Measurements from ENCODE around the gene CCSER1.
A peak's percentile ranks its signal among the peaks of the same experiment; 100 is the strongest.

Gene CCSER1

DNA sequence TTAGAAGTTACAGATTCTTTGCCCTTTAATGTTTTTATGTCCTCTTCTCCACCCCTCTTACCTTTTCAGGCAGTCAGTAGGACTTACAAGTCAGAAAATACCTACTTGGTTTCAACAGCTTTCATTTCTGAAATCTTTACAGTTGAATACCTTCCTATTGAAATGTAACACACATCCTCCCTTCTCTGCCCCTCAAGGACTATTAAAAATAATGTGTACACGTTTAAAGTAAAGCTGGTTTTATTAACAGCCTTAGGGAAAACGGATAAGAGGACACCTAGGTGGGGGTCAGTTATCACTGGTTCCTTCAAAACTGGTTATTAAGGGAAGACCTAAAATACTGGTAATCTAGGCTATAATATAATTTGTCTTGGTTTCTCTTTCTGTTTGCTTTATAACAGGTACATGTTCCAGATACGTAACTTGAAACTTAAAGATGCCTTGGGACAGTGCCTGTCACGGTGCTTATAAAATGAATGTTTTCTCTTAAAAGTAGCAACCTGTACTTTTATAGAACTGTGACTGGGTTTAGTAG lies 1.8 kb downstream of the CCSER1 start:
- H3K27ac ChIP-seq (ENCODE audit: low read length) = peak overlapping the region; percentile 64

DNA sequence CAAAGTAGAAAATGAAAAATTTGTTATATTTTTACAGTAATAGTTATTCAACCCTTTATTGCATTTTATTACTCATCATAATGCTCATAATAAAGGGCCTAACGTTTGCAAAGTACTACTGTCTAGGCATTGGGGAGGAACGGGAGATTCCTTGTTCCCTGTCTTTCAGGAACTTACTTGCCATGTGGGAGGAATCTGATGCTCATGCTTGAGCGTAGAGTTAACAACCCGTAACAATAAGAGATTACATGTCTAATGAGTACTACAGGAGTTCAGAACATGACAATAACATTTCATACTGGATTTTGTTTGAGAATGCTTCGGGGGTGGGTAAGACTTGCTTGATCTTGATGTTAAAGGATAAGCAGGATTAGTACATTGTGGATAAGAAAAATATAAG lies 2.9 kb downstream of the CCSER1 start:
- no peaks in the 10 kb centered on the region for H3K36me3 ChIP-seq (ENCODE audit: control insufficient read depth in 1 of 2, insufficient read depth in 2 of 2, low read length in 2 of 2)
- H3K9me3 ChIP-seq (ENCODE audit: control insufficient read depth in 1 of 2, low read length in 2 of 2) = no peaks in the 10 kb centered on the region
- no peaks in the 10 kb centered on the region for H3K27me3 ChIP-seq (ENCODE audit: low read depth, low read length)
- H3K27ac ChIP-seq (ENCODE audit: low read length) = no peak overlapping the region
- H3K4me3 ChIP-seq (ENCODE audit: low read depth in 1 of 2, low read length in 2 of 2) = no peak overlapping the region
- peaks cover 0 to 9% of the 10 kb centered on the region in 2 donors for H3K4me1 ChIP-seq (ENCODE audit: control insufficient read depth in 1 of 2, insufficient read depth in 2 of 2, low read length in 2 of 2)

More for the DNA sequence above, 1.8 kb downstream of the CCSER1 start:
- Histone ChIP-seq H3K9me3 (ENCODE audit: control insufficient read depth in 1 of 2, low read length in 2 of 2) (no peaks in the 10 kb centered on the region), H3K4me3 (ENCODE audit: low read depth in 1 of 2, low read length in 2 of 2) (peak overlapping the region; percentile 75 to 83), H3K36me3 (ENCODE audit: control insufficient read depth in 1 of 2, insufficient read depth in 2 of 2, low read length in 2 of 2) (no peaks in the 10 kb centered on the region), H3K27me3 (ENCODE audit: low read depth, low read length) (no peaks in the 10 kb centered on the region), H3K4me1 (ENCODE audit: control insufficient read depth in 1 of 2, insufficient read depth in 2 of 2, low read length in 2 of 2) (peaks cover 0 to 9% of the 10 kb centered on the region in 2 donors)

DNA sequence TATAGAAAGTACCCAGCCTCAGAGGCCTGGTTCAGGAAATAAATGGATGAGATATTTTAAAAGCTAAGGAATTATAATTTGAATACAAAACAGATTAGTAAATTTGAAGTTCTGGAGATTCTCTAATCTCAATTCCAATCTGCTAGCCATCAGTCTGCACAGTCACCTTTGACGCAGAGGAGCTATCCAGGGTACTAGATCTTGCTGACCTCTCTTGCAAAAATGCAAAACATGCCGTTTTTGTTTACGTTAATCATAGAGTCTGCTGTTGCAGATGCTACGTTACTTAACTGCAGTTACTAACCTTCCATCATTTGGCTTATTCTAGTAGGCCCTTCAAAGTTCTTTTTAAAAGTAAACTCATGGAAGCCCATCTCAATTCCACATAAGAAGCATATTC lies 10.4 kb downstream of the CCSER1 start:
- no peaks in the 10 kb centered on the region for H3K4me1 ChIP-seq (ENCODE audit: control insufficient read depth in 1 of 2, insufficient read depth in 2 of 2, low read length in 2 of 2)
- no peaks in the 10 kb centered on the region for H3K9me3 ChIP-seq (ENCODE audit: control insufficient read depth in 1 of 2, low read length in 2 of 2)
- H3K4me3 ChIP-seq (ENCODE audit: low read depth in 1 of 2, low read length in 2 of 2) = no peak overlapping the region
- no peak overlapping the region for H3K27ac ChIP-seq (ENCODE audit: low read length)
- H3K36me3 ChIP-seq (ENCODE audit: control insufficient read depth in 1 of 2, insufficient read depth in 2 of 2, low read length in 2 of 2) = no peaks in the 10 kb centered on the region
- H3K27me3 ChIP-seq (ENCODE audit: low read depth, low read length) = no peaks in the 10 kb centered on the region

DNA sequence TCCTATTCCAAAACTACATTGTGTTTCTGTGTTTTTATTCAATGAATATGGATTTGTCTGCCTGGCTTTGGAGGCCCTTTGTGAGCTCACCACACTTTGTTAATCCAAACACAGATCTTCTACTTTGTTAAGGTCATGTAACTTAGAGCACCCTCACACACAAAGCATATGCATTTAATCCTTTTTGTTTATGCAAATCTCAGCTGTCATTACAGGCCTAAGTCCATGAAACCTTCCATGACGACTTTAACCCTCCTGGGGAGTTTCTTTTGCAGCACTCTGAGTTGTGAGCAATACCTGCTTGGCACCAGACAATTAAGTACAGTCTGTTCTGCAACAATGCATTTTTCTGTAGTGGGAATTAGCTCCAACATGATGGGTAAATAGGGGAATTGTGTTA lies 14.9 kb downstream of the CCSER1 start:
- H3K9me3 ChIP-seq (ENCODE audit: control insufficient read depth in 1 of 2, low read length in 2 of 2) = no peaks in the 10 kb centered on the region
- no peaks in the 10 kb centered on the region for H3K27me3 ChIP-seq (ENCODE audit: low read depth, low read length)
- no peaks in the 10 kb centered on the region for H3K4me1 ChIP-seq (ENCODE audit: control insufficient read depth in 1 of 2, insufficient read depth in 2 of 2, low read length in 2 of 2)
- no peak overlapping the region for H3K27ac ChIP-seq (ENCODE audit: low read length)
- H3K4me3 ChIP-seq (ENCODE audit: low read depth in 1 of 2, low read length in 2 of 2) = no peak overlapping the region
- H3K36me3 ChIP-seq (ENCODE audit: control insufficient read depth in 1 of 2, insufficient read depth in 2 of 2, low read length in 2 of 2) = no peaks in the 10 kb centered on the region

DNA sequence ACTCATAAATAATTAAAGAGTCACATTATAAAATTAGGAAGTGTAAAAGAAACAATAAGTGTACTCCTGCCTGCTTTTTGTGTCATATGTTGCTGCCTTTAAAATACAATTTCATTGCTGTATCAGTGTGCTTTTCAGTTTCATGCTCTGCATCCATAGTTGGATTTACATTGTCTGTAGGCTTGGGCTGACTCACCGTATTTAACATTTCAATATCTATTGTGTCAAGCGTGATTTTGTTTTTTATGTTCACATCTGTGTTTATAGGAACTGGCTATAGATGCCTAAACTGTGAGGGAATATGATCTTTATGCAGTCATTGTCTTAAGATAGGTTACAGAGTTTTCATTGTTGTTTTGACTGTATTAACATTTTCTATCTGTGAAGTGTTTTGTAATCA lies 18.1 kb downstream of the CCSER1 start:
- Histone ChIP-seq H3K4me3 (ENCODE audit: low read depth in 1 of 2, low read length in 2 of 2) (no peak overlapping the region), H3K4me1 (ENCODE audit: control insufficient read depth in 1 of 2, insufficient read depth in 2 of 2, low read length in 2 of 2) (no peaks in the 10 kb centered on the region), H3K36me3 (ENCODE audit: control insufficient read depth in 1 of 2, insufficient read depth in 2 of 2, low read length in 2 of 2) (no peaks in the 10 kb centered on the region), H3K9me3 (ENCODE audit: control insufficient read depth in 1 of 2, low read length in 2 of 2) (no peaks in the 10 kb centered on the region), H3K27me3 (ENCODE audit: low read depth, low read length) (no peaks in the 10 kb centered on the region), H3K27ac (ENCODE audit: low read length) (no peak overlapping the region)

DNA sequence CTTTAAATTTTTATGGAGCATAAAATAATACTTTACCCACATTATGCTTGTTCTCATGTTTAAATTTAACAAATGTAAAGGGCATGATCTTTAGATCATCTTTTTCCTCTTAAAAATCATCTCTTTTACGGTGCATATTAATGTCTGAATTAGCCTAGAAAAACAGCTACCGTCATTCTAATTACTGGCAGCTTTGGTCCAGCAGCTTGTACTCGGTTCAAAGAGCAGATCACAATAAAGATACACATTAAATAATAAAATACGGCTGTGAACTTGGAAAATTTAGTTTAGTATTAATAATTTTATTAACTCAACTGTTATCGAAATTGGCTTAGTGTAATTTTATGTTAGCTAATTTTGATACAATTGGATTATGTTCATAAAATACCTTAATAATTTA lies 19.1 kb downstream of the CCSER1 start:
- no peak overlapping the region for H3K27ac ChIP-seq (ENCODE audit: low read length)
- H3K36me3 ChIP-seq (ENCODE audit: control insufficient read depth in 1 of 2, insufficient read depth in 2 of 2, low read length in 2 of 2) = no peaks in the 10 kb centered on the region
- H3K4me3 ChIP-seq (ENCODE audit: low read depth in 1 of 2, low read length in 2 of 2) = no peak overlapping the region
- no peaks in the 10 kb centered on the region for H3K27me3 ChIP-seq (ENCODE audit: low read depth, low read length)
- no peaks in the 10 kb centered on the region for H3K4me1 ChIP-seq (ENCODE audit: control insufficient read depth in 1 of 2, insufficient read depth in 2 of 2, low read length in 2 of 2)
- no peaks in the 10 kb centered on the region for H3K9me3 ChIP-seq (ENCODE audit: control insufficient read depth in 1 of 2, low read length in 2 of 2)

DNA sequence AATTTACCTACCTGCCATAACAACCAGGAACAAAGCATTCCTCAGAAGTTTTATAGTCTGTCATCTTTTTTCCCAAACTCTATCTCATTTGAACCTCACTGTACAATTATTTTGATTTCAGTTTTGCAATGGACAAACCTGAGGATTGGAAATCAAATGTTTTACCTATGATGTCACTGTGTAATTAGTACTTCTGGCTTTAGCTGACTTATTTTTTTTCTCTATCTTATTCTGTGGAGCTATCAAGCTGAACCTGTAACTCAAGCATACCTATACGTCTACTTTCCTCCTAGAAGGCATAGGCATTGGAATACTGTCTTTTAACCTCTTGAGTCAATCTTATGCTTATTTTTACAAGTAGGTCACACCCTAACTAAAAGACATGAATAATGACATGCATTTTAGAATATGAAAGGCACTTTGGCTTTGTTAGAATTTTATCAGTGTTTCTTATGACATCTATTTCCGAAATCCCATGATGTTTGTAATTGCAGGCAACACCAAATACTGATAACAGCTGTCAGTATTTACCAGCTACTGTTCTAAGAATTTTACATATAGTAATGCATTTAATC lies 21.5 kb downstream of the CCSER1 start:
- Histone ChIP-seq H3K27ac (ENCODE audit: low read length) (no peak overlapping the region), H3K4me1 (ENCODE audit: control insufficient read depth in 1 of 2, insufficient read depth in 2 of 2, low read length in 2 of 2) (no peaks in the 10 kb centered on the region), H3K36me3 (ENCODE audit: control insufficient read depth in 1 of 2, insufficient read depth in 2 of 2, low read length in 2 of 2) (no peaks in the 10 kb centered on the region), H3K9me3 (ENCODE audit: control insufficient read depth in 1 of 2, low read length in 2 of 2) (no peaks in the 10 kb centered on the region), H3K27me3 (ENCODE audit: low read depth, low read length) (no peaks in the 10 kb centered on the region), H3K4me3 (ENCODE audit: low read depth in 1 of 2, low read length in 2 of 2) (no peak overlapping the region)

DNA sequence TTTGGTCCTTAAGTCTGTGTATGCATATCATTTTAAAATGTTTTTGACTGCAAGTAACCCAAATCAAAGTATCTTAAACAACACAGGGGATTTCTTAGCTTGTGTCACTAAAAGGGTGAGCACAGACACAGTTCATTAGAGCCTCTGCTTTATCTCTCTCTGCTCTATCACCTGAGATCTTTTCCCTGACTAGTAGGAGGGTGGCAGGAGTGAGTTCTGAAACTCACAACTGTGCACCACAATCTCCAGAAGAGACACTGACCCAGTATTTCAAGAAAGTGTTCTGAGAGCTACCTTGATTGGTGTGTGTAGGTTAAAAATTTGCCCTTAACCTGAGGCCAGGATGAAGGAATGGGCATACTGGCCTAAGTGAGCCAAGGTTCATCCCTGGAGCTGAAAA lies 24.8 kb downstream of the CCSER1 start:
- no peaks in the 10 kb centered on the region for H3K4me1 ChIP-seq (ENCODE audit: control insufficient read depth in 1 of 2, insufficient read depth in 2 of 2, low read length in 2 of 2)
- no peak overlapping the region for H3K27ac ChIP-seq (ENCODE audit: low read length)
- H3K4me3 ChIP-seq (ENCODE audit: low read depth in 1 of 2, low read length in 2 of 2) = no peak overlapping the region
- no peaks in the 10 kb centered on the region for H3K36me3 ChIP-seq (ENCODE audit: control insufficient read depth in 1 of 2, insufficient read depth in 2 of 2, low read length in 2 of 2)
- H3K27me3 ChIP-seq (ENCODE audit: low read depth, low read length) = no peaks in the 10 kb centered on the region
- H3K9me3 ChIP-seq (ENCODE audit: control insufficient read depth in 1 of 2, low read length in 2 of 2) = no peaks in the 10 kb centered on the region

DNA sequence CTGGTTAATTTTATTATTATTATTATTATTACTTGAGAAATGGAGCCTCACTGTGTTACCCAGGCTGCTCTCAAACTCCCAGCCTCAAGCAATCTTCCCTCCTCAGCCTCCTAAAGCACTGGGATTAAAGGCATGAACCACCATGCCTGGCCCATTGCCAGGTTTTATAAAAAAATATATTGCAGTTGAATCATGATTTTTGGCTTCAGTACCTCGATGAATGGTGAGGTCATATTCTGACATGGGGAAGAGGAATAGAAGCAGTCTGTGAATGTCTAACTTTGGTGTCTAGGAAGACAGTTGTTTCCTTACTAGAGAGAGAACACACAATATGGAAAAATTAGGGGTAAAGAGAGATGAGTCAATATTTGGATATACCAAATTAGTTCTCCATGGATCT lies 32.0 kb downstream of the CCSER1 start:
- Histone ChIP-seq H3K4me1 (ENCODE audit: control insufficient read depth in 1 of 2, insufficient read depth in 2 of 2, low read length in 2 of 2) (no peaks in the 10 kb centered on the region), H3K27ac (ENCODE audit: low read length) (no peak overlapping the region), H3K27me3 (ENCODE audit: low read depth, low read length) (no peaks in the 10 kb centered on the region), H3K36me3 (ENCODE audit: control insufficient read depth in 1 of 2, insufficient read depth in 2 of 2, low read length in 2 of 2) (no peaks in the 10 kb centered on the region), H3K9me3 (ENCODE audit: control insufficient read depth in 1 of 2, low read length in 2 of 2) (no peaks in the 10 kb centered on the region), H3K4me3 (ENCODE audit: low read depth in 1 of 2, low read length in 2 of 2) (no peak overlapping the region)

DNA sequence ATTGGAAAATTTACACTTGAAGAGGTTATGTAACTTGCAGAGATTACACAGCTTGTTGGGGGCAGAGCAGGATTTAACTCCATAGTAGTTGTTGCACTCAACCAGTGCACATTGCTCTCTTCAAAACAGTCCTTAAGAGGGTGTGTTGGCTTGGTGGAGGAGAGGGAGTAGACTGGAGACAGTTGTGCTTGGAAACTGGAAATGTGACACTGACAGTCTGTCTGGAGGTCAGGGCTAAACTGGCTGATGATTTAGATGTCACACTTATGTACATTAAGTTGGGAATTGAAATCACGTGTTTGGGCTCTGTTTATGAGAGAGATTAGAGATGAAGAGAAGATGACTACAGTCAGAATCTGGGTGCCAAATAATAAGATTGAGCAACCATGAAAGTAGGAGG lies 32.9 kb downstream of the CCSER1 start:
- no peak overlapping the region for H3K4me3 ChIP-seq (ENCODE audit: low read depth in 1 of 2, low read length in 2 of 2)

DNA sequence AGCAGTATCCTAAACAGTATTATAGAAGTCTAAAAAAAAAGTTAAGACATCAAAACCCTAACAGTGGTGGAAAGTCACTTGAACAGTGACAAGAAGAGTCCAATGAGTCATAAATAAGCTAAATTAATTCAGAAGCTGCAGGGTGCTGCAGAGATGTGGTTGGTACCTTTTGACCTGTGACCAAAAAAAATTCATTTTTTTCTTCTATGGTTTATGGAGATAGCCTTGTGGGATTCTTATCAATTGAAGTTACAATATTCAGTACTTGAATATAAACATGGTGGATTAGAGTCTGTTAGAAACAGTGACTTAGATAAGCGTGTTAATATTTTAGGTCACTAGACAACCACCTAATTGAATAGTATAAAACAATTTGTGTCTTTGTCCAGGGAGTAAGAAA lies 35.4 kb downstream of the CCSER1 start:
- no peaks in the 10 kb centered on the region for H3K9me3 ChIP-seq (ENCODE audit: control insufficient read depth in 1 of 2, low read length in 2 of 2)
- no peak overlapping the region for H3K27ac ChIP-seq (ENCODE audit: low read length)
- no peaks in the 10 kb centered on the region for H3K36me3 ChIP-seq (ENCODE audit: control insufficient read depth in 1 of 2, insufficient read depth in 2 of 2, low read length in 2 of 2)
- H3K27me3 ChIP-seq (ENCODE audit: low read depth, low read length) = no peaks in the 10 kb centered on the region
- H3K4me3 ChIP-seq (ENCODE audit: low read depth in 1 of 2, low read length in 2 of 2) = no peak overlapping the region
- no peaks in the 10 kb centered on the region for H3K4me1 ChIP-seq (ENCODE audit: control insufficient read depth in 1 of 2, insufficient read depth in 2 of 2, low read length in 2 of 2)

More for the DNA sequence above, 32.9 kb downstream of the CCSER1 start:
- Histone ChIP-seq H3K27ac (ENCODE audit: low read length) (no peak overlapping the region), H3K9me3 (ENCODE audit: control insufficient read depth in 1 of 2, low read length in 2 of 2) (no peaks in the 10 kb centered on the region), H3K4me1 (ENCODE audit: control insufficient read depth in 1 of 2, insufficient read depth in 2 of 2, low read length in 2 of 2) (no peaks in the 10 kb centered on the region), H3K27me3 (ENCODE audit: low read depth, low read length) (no peaks in the 10 kb centered on the region), H3K36me3 (ENCODE audit: control insufficient read depth in 1 of 2, insufficient read depth in 2 of 2, low read length in 2 of 2) (no peaks in the 10 kb centered on the region)

DNA sequence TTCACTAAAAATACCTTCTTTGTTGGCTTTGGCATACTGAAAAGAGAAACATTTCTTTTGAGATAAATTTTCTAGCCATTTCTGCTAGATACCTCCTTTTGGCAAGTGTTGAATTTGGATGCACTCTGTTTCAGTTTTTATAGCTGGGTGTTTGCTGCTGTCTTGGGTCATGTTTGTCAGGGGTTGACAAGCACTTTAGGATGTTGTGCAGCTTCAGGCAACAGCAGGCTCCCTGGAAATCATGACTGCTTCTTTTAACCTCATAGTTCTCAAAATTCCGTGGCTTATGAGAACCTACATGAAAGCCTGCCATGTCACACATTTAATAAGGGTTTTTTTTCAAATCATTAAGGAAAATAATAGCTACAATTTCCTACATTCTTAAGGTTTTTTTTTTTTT lies 36.7 kb downstream of the CCSER1 start:
- Histone ChIP-seq H3K36me3 (ENCODE audit: control insufficient read depth in 1 of 2, insufficient read depth in 2 of 2, low read length in 2 of 2) (no peaks in the 10 kb centered on the region), H3K9me3 (ENCODE audit: control insufficient read depth in 1 of 2, low read length in 2 of 2) (no peaks in the 10 kb centered on the region), H3K4me1 (ENCODE audit: control insufficient read depth in 1 of 2, insufficient read depth in 2 of 2, low read length in 2 of 2) (no peaks in the 10 kb centered on the region), H3K4me3 (ENCODE audit: low read depth in 1 of 2, low read length in 2 of 2) (no peak overlapping the region), H3K27me3 (ENCODE audit: low read depth, low read length) (no peaks in the 10 kb centered on the region), H3K27ac (ENCODE audit: low read length) (no peak overlapping the region)
